SK-N-SH treated with all-trans-retinoic acid at 6 μM for 48 hours (cell line): Measurements from ENCODE around the gene DMD.

Experiments used
- CREB5 ChIP-seq: fragments of 250-450 bp; sonication (Bioruptor Pico); IDR thresholded peaks from 2 replicates; pipeline ENCODE4 v1.5.1; 2020; ENCODE audit warnings: low read depth, mild to moderate bottlenecking, moderate library complexity
- ESRRG ChIP-seq: fragments of 250-450 bp; sonication (Bioruptor Pico); IDR thresholded peaks from 2 replicates; pipeline ENCODE4 v1.6.1; 2021; ENCODE audit warnings: mild to moderate bottlenecking
- ISL1 ChIP-seq: fragments of 250-450 bp; sonication (Bioruptor Pico); IDR thresholded peaks from 2 replicates; pipeline ENCODE4 v2.1.2; 2022; ENCODE audit warnings: mild to moderate bottlenecking, moderate library complexity
- POU6F1 ChIP-seq: fragments of 250-450 bp; sonication (Bioruptor Pico); IDR thresholded peaks from 2 replicates; pipeline ENCODE4 v1.8.0; 2021; ENCODE audit warnings: low read depth, mild to moderate bottlenecking, moderate library complexity, borderline replicate concordance
- TCF4 ChIP-seq: fragments of 250-450 bp; sonication (Bioruptor Pico); IDR thresholded peaks from 2 replicates; pipeline ENCODE4 v1.8.0; 2021; ENCODE audit warnings: mild to moderate bottlenecking, moderate library complexity, borderline replicate concordance
- TOX ChIP-seq: fragments of 250-450 bp; sonication (Bioruptor Pico); IDR thresholded peaks from 2 replicates; pipeline ENCODE4 v1.8.0; 2021; ENCODE audit warnings: mild to moderate bottlenecking, moderate library complexity, borderline replicate concordance
- ZFP3 ChIP-seq: fragments of 250-450 bp; sonication (Bioruptor Pico); IDR thresholded peaks from 2 replicates; pipeline ENCODE4 v1.5.0; 2020; ENCODE audit warnings: mild to moderate bottlenecking, moderate library complexity
- ZNF565 ChIP-seq: fragments of 450-650 bp; formaldehyde crosslinking; conservative IDR thresholded peaks from 2 replicates; pipeline ENCODE4 v1.5.0; 2020; ENCODE audit warnings: low read depth, mild to moderate bottlenecking, moderate library complexity

GRCh38 chrX:31580726-31581125 lies 1630.6 kb downstream of the DMD start:
- no peak for TF ChIP-seq TCF4
- TF ChIP-seq ESRRG, result no peak
- no peak for TF ChIP-seq ISL1 (CRISPR knock-in tag)
- no peak for TF ChIP-seq ZNF565 (CRISPR knock-in tag)
- TF ChIP-seq ZFP3, result no peak
- no peak for TF ChIP-seq TOX
- TF ChIP-seq CREB5 (CRISPR knock-in tag), result no peak
- no peak for TF ChIP-seq POU6F1 (CRISPR knock-in tag)
